HG03039 (cell line): ENCODE results near the gene ATF7.
A peak's percentile ranks its signal among the peaks of the same experiment; 100 is the strongest.

Experiments used
- ATAC-seq: cut with Tn5 transposase; IDR thresholded peaks from one replicate; pipeline ENCODE4 v1.9.1; 2021; ENCODE audit warnings: mild to moderate bottlenecking, moderate library complexity; ENCODE audit not compliant: unreplicated experiment

ATF7 gene

DNA sequence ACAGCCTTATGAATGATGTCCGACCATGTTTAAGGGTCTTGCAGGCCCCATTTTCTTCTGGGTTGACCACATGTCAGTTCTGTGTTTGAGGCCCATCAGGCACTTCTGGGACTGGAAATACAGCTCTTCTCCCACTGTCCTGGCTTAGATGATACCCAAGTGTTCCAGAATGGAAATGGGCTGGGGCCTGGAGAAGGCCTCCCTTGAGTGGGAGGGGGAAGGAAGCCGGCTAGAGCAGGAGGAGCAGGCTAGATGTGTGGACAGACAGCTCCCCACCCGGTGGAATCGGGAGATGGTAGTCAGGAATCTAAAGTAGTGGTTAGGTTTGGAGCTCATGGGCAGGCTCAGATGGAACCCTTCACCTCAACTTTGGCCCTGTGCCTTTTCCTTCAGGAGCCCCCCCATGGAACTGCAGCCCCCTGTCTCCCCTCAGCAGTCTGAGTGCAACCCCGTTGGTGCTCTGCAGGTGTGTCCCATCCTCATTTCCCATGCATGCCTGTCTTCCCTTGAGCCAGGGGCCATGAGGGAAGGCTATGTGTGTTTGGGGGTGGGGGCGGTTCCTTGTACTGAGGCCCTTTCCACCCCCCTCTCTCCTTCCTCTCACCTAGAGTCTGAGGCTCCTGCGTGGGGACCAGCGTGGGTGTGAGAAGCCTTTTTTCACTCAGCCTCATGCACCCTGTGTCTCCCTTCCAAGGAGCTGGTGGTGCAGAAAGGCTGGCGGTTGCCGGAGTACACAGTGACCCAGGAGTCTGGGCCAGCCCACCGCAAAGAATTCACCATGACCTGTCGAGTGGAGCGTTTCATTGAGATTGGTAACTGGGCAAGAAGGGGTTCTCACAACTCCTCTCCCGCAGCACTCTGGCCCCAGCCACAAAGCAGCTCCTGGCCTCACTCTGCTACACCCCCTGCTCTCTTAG lies 121.9 kb downstream of the ATF7 start:
- ATAC-seq, result no peak

DNA sequence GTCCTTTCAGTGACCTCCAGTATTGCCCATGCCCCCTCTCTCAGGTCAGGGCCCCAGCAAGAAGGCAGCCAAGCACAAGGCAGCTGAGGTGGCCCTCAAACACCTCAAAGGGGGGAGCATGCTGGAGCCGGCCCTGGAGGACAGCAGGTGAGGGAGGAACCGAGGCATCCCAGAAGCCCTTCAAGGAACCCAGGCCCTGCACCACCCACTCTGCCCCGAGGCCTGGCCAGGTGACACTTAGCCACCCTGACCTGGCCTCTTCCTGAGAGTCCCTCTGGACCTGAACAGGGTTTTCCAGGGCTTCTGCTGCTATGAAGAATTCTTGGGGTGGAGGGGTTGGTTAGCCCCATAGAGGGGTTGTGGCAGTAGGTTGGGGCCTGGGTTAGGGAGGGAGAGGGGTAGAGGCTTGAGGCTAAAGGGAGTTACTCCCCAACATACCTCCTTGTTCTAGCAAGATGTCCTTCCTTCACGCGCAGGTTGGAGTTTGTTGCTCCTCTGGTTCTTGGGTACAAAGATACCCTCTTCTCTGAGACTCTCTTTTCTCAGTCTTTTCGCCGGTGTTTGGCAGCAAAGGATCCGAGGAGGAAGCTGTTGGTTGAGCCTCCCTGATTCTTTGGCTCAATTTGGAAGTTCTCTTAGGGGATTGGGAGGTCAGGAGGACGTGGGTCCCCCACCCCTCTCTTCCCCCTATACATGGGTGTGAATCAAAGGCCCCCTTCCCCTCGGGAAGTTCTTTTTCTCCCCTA lies 123.0 kb downstream of the ATF7 start:
- no peak for ATAC-seq

DNA sequence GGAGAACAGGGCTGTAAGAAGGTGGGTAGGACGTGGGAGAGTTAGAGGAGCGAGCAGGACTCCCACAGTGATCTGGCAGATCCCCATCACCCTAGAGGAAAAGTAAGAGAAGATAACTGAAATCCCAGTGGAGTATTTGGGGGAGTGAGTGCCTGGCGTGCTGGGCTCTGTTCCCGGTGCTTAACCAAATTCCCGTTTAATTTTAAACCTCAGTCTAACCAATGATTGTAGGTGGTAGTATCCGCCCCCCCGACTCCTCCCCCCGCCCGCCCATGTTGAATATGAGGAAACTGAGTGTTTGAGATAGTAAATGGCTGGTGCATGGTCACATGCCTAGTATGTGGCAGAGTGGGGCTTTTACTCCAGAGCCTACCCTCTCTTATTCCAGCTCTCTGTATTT lies 123.9 kb downstream of the ATF7 start:
- ATAC-seq, result no peak

DNA sequence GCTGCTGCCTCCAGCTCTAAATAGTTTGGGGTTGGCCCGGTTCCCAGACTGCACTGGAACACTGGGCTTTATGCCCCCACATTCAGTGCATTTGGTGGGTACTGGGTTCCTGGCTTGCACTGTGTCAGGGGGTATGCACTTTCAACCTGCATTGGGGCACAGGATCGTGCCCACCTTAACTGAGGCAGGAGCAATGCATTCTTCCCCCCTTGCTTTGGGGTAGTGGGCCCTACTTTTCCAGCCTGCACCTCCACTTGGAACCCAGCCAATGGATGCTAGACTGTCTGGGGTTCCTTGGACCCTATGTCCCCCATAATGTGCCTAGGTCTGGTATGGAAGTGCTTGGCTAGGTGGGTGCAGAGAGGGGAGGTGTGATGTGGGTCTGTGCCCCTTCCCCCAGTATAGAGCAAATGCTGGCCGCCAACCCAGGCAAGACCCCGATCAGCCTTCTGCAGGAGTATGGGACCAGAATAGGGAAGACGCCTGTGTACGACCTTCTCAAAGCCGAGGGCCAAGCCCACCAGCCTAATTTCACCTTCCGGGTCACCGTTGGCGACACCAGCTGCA lies 124.5 kb downstream of the ATF7 start:
- ATAC-seq, result no peak

DNA sequence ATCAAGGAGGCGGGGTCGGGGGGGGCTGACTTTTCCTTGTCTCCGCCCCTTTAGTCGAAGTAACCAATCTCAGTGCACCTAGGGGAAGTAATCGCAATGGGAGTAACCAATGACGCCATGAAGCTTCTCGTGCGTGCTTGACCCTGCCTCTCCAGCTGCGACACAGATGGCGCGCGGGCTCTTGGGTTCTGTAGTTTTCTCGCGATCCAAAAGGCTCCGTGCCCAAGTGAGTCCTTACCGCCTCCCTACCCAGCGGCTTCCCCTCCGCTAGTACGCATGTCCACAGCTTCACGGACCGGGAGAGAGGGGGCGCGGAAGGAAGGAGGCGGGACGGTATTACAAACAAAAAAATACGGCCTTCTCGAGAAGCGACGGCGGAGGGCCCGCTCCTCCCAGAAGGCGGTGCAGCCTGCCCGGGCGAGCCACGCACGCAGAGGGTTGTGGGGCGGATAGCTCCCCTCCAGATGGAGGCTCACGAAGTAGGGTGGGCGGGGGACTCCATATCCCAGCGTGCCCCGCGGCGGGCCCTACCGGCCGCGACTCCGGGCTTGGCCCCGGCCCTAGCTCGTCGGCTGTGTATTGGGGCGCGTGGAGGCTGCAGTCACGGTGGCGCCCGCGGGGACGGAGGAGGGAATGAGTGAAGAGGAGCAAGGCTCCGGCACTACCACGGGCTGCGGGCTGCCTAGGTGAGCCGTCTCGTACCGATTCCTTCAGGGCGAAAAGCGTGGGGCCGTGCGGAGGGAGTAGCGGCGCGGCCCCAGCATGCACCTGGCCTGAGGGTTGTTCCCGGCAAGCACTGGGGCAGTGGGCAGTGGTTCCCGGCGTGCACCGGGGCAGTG lies 125.2 kb downstream of the ATF7 start, which contains the start of gene TARBP2:
TSS of gene TARBP2 (plus strand) at position 508 of the 839 bp plus-strand sequence. CDS start at position 634, 126 bp downstream.
- peak; percentile 73 for ATAC-seq

DNA sequence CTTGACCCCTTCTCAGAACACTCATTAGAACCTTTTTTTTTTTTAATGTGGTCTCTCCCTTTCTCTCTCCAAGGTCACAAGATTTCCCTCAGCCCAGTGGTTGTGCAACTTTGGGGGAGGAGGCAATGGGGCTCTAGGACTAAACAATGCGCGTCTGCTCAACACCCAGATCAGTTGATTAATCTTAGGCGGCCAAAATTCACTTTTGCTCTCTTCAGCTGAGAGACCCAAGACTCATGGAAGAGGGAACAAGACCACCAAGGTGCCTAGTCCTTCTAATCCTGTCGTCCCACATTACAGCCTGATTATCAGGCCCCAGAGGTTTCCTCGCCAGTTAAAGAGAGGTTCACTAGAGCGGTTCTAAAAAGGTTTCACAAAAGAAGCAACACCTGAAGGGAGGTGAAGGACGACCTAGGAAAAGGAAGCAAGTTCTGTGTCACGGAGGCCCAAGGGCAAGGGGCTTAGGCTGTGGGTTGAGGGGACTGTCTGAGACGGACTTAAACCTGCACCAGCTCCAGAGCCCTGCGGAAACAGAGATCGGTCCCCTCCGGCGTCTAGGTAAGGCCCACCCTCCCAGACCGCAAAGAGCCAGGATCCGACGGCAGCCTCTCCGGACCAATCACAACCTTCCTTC lies 125.9 kb downstream of the ATF7 start:
- ATAC-seq, result no peak

DNA sequence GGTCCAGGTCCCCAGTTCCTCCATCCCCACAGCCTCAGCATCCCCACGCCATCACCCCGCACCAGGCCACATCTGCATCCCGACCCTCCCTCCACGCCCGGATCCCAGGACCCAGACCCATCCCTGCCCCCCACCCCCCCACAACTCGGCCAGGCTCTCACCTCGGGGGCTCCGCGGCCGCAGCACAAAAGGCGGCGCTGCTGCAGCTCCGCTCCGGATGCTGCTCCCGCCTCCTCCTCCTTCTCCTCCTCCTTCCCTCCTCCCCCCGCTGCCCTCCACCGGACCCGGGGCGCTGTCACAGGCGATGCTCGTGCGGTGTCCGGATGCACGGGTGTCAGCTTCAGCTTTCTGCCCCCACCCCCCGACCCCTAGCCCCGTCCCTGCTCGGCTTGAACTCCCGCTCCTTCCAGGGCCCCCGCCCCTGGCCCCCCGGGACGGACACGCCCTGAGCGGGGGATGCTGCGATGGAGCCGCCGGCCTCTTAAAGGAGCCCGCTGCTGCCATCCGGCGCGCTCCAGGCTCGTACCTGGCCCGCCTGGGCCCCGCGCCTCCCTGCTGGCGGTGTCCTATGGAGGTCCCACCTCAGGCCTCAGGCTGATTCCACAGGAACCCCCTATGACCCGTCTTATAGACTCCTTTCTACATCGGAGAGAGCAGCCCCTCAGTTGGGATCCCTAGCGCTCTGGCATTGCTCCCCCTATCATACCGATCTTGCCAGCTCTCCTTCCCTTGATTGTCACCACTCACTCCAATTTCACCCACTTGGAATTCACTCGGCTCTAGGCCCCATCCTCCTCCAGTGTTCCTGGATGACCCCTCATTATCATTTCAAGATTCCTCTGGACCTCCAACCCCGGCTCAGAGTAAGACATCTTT lies 126.7 kb downstream of the ATF7 start, which contains the start of gene MAP3K12:
TSS of gene MAP3K12 (minus strand) at position 193 of the 876 bp plus-strand sequence. CDS start 12,067 bp downstream, outside the sequence.
- no peak for ATAC-seq

DNA sequence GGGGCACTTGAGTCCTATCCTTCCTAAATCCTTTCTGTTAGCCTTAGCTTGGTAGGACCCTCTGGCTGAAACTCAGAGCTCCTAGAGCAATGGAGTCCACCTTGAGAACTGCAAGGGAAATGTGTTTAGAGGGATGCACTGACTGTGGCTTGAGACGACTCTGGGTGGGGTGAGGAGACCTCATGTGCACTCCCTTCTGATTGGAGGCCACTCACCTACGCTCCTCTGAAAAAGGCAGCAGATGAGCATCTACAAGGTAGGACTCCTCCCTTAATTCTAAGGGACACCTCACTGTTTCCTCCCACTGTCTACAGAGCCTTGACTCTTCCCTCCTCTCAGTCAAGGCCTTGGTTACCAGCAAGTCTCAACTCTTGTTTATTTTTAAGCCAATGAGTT lies 127.9 kb downstream of the ATF7 start:
- ATAC-seq, result no peak

DNA sequence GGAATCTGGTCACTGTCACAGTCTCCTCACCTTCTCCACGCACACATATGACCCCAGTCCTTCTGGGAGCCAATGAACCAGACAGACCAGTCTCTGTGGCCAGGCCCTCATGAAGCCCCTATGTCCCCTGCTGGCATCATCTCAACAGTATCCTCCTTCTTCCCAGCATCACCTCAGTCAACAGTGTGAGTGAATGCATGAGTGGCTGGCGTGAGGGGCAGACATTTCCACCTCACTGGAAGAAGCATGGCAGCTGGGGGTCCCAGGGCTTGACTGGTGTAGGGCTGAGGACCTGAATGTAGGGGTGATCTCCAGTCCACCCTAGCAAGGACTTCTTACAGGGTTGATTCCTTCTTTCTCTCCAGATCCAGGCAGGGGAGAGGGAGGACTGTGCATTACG lies 128.7 kb downstream of the ATF7 start:
- no peak for ATAC-seq

DNA sequence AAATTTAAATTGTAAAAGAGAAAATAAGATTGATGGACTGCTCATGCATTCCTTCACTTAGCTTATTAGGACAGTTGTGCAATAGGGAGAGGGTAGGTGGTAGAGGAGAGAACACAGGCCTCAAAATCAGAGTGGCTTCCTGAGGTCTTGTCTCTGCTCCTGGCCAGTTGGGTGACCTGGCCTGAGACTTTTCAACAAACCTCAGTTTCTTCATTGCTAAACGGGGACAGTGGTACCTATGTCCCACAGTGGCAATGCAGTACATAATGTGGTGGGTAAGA lies 129.5 kb downstream of the ATF7 start:
- no peak for ATAC-seq

DNA sequence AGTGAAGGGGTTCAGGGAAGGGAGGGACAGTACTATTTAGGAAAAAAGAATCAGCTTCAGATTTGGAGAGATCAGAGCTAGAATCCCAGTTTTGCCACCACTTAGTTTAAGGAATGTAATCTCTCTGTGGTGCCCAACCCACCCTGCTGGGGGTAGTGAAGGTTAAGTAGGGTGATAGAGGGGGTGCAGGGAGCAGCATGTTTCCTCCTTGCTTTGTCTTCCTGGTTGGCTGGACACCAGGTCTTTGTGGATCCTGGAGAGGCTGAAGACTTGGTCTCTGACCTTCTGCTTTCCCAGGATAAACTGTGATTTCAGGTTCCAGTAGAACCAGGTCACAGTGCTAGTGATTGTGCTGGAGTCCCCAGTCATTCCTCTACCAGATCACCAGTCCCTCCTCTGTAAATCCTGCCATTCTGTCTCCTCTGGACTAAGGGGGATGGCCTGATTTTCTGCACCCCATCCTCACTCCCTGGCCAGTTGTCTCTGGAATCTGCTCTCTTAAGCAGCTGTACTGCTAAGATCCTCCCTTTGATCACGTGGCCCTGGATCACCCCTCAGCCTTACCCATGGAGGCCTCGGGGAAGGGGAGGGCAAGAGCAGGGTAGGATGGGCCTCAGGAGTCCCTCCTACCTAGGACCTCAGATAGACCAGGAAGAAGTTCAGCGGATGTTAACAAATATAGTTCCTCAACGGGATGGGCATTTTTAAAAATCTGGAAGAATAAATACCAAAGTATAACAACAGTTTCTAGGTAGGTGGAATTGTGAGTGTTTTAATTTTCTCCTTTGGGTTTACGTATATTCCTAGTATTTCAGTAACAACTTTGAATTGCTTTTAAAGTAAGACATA lies 130.1 kb downstream of the ATF7 start:
- ATAC-seq, result no peak

DNA sequence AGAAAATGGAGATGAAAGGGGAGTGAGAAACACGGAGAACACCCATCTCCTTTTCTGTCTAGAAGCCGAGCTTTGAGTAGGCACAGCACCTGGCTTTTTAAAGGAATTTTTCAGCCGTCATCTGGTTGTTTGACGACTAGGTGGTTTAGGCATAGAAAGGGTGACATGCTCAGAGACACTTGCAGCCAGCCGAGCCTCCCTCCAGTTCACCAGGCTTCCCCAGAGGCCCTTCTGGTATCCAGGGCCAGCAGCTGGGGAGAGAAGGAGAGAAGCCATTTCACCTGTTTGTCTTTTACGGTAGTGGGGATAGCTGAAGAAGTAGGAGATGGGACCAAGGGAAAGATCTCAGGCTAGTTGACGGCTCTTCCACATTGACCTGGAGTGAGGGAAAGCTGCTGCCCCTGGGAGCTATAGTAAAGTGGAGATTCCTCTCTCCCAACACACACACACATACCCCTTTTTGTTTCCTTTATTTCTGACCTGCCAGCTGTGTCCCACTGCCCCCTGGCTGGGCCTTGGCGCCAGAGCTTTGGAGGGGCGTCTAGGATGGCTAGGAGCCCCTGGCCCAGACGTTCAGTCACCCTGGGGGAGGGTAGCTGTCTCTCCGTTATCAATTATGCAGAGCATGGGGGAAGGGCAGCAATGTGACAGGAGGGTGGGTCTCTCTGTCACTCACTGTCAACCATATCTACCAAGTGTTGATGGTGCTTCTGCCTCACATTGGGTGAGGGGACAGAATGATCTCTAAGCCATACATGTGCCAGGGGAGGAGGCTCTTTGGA lies 132.4 kb downstream of the ATF7 start:
- no peak for ATAC-seq

DNA sequence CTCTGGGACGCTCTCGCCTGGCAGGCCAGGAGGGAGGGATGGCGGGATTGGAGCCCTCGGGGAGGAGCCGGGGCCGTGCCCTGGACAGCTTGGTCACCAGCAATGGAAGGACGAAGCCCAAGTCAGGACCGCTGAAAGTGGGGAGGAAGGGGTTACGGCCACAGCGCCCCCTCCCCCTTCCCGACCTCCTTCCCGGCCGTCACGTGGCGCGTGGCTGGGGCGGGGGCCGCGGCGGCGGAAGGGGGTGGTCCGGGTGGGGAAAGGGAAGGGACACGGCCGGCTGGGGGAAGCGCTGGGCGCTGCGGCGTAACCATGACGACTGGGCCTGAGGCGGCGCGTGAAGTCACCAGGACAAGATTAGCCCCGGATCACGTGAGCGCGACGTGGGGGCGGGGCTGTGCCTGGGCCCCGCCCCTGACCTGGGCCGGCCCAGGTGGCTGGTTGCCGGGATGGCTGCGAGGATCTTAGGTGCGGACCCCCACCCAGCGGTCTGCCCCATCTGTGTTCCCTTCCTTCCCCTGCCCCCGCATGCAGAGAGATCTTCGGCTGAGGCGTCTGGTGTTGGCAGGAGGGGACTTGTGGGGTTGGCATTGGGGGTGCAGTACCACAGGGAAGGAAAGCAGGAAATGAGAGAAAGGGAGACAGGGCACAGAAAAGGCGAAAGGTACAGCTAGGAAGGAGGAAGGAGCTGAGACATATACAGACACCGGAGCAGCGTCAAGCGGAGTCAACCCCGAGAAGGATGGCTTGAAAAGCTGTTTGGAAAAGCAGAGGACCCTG lies 133.2 kb downstream of the ATF7 start:
- ATAC-seq, result peak; percentile 92

DNA sequence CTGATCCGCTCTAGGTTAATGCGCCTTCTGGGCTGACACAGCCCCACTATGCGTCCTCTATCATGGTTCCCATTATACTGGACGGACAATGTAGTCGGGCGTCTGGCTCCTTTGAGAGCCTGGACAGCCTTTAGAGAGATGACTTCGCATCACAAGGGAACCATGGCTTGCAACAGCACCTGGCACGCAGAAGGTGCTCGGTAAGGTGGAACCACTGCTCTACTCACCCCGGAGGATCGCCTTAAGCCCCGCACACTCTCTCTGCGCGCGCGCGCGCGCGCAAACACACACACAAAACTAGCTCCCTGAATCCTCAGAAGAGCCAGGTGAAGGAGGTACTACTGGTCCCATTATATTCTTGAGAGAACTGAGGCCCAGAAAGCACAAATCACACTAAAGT lies 134.0 kb downstream of the ATF7 start:
- no peak for ATAC-seq

DNA sequence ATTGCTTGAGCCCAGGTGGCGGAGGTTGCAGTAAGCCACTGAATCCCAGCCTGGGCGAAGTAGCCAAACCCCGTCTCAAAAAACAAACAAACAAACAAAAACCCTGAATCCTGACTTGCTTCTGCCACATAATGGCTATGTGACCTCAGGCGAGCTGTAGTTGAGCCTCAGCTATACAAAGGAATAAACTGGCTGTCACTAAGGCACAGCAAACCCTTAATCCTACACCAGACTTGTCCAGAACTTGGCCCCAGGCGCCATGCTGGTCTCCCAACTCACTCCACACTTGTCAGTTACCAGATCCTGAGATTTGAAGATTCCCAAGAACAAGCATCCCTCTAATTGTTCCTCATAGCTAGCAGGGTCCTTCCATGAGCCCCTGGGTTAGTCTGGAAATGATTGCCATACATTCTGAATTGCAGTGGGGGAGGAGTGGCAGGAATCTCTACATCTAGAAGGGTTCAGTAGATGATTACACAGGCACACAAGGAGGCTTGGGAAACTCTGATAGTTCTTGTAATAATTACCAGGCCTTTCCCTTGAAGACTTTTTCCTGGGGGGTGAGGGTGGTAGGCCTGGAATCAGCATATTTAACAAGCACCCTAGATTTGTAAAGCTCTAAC lies 136.8 kb downstream of the ATF7 start:
- ATAC-seq, result no peak

DNA sequence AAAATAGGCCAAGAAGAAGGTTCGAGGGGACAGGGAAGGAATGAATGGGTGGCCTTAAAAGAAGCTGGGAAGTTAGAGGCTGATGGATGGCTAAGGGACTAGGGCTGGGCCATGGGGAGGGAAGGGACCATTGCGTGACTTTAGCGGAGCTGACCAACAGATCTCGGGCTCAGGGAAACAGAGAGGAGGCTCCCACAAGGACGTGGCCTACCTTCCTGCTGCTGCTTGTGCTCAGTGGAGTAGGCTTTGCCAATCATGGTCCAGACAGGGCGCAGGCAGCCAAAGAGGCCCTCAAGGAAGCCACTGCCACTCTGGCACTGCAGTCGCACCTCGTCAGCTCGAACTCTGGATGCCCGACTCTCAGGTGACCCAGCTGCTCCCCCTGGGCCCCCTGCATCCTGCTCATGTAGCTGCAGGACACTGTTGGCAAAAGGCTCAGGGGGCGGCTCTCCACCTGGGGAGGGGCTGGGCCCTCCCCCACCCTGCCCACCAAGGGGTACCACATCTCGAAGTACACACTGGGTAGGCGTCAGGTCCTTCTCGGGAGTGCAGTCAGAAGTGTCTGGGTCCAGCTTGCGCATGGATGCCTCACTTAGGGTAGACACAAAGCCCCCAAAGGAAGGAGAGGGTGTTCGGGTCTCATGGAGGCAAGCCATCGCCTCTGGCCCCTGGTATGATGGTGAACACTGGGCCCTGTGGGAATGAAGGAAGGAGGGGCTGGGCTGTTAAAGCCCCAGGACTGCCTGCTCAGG lies 139.3 kb downstream of the ATF7 start:
- no peak for ATAC-seq
